ENCODE data around the gene SARS2.
"Not testable (repeated sequence)": the region's sequence is repeated elsewhere in the genome, so short reads cannot be mapped to it uniquely, and the experiment has no call there.

Gene SARS2

DNA sequence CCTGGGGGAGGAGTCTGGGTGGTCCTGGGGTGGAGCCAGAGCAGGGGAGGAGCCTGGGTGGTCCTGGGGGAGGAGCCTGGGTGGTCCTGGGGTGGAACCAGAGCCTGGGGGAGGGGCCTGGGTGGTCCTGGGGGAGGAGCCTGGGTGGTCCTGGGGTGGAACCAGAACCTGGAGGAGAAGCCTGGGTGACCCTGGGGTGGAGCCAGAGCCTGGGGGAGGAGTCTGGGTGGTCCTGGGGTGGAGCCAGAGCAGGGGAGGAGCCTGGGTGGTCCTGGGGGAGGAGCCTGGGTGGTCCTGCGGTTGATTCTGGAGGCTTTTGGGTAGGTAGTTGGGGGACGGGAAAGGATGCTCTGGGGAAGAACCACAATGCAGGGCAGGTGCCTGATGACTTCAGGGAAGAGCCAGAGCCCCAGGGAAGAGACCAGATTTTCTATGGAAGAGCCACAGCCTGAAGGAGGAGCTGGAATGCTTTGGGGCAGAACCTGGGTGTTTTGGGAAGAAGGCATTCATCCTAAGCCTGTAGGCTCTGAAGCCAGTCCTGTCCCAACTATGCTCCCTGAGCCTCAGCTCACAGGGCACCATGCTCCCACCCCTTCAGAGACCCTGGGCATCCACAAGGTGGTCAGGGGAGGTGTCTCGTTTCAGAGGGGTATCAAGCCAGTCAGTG, 15.1 kb upstream of the SARS2 start:
- H3K4me1 ChIP-seq (ENCODE audit: control insufficient read depth, insufficient read depth, low read length) = peaks cover 8% of the 10 kb centered on the region
- H3K27ac ChIP-seq (ENCODE audit: low read length) = no peak overlapping the region
- no CpG with 5 or more reads among the region's 3 CpGs for WGBS (ENCODE audit: insufficient coverage, insufficient read length)
- H3K27me3 ChIP-seq (ENCODE audit: control insufficient read depth, insufficient read depth, low read length) = no peaks in the 10 kb centered on the region
- peaks cover 3% of the 10 kb centered on the region for H3K36me3 ChIP-seq (ENCODE audit: control insufficient read depth, insufficient read depth, low read length)
- no peaks in the 10 kb centered on the region for H3K9me3 ChIP-seq (ENCODE audit: control insufficient read depth, insufficient read depth, low read length)
- no peak for DNase-seq (ENCODE audit: low read depth, low spot score)
- H3K4me3 ChIP-seq (ENCODE audit: low read length) = no peak overlapping the region

DNA sequence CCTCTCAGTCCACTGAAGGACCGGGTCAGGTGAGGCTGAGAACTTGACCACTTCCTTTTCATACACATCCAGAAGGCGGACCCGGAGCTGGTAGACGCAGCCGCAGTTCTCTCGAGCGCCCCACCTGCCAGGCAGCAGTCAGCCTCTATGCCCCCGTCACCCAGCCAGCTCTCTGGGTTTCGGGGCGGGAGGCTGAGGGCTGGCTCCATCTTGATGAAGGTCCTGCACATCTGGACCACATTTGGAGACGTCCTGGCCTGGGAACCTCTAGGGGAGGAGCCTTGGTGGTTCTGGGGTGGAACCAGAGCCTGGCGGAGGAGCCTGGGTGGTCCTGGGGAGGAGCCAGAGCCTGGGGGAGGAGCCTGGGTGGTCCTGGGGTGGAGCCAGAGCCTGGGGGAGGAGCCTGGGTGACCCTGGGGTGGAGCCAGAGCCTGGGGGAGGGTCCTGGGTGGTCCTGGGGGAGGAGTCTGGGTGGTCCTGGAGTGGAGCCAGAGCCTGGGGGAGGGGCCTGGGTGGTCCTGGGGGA, 14.5 kb upstream of the SARS2 start:
- no CpG with 5 or more reads among the region's 12 CpGs for WGBS (ENCODE audit: insufficient coverage, insufficient read length)

DNA sequence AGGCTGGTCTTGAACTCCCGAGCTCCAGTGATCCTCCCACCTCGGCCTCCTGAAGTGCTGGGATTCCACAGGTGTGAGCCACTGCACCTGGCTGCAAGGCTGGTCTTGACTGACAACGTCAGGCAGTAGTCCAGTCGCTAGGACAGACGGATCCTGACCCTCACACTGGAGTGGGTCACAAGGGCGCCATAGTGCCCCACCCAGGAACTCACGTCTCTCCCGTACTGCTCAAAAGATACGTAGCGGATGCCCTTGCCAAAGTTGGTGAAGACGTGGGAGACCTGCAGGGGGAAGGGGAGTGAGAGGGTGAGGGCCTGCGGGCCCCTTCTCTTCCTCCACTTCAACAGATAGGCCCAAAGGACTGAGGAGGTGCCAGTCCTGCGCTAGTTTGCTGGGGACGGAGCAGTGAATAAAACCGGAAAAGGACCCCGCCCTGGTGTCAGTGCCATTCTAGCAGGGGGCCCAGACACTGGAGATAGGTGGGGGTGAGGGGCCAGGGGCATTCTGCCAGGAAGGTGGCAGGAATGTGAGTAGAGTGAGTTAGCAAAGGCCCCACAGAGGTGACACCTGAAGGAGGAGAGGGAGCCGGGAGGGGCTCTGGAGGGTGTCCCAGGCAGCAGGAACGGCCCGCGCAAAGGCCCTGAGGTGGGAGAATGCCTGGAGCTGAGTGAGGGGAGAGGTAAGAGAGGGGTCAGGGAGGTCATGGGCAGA, 12.1 kb upstream of the SARS2 start:
- DNase-seq (ENCODE audit: low read depth, low spot score) = no peak
- Histone ChIP-seq H3K9me3 (ENCODE audit: control insufficient read depth, insufficient read depth, low read length) (no peaks in the 10 kb centered on the region), H3K36me3 (ENCODE audit: control insufficient read depth, insufficient read depth, low read length) (peaks cover 3% of the 10 kb centered on the region), H3K27ac (ENCODE audit: low read length) (no peak overlapping the region), H3K4me1 (ENCODE audit: control insufficient read depth, insufficient read depth, low read length) (peaks cover 2% of the 10 kb centered on the region; the same call in 1 of the 2 replicates), H3K4me3 (ENCODE audit: low read length) (no peak overlapping the region), H3K27me3 (ENCODE audit: control insufficient read depth, insufficient read depth, low read length) (no peaks in the 10 kb centered on the region)
- no CpG with 5 or more reads among the region's 20 CpGs for WGBS (ENCODE audit: insufficient coverage, insufficient read length)

More for the DNA sequence above, 14.5 kb upstream of the SARS2 start:
- H3K4me3 ChIP-seq (ENCODE audit: low read length) = no peak overlapping the region
- H3K27me3 ChIP-seq (ENCODE audit: control insufficient read depth, insufficient read depth, low read length) = no peaks in the 10 kb centered on the region
- H3K27ac ChIP-seq (ENCODE audit: low read length) = no peak overlapping the region
- no peaks in the 10 kb centered on the region for H3K9me3 ChIP-seq (ENCODE audit: control insufficient read depth, insufficient read depth, low read length)
- H3K4me1 ChIP-seq (ENCODE audit: control insufficient read depth, insufficient read depth, low read length) = peaks cover 4% of the 10 kb centered on the region
- no peak for DNase-seq (ENCODE audit: low read depth, low spot score)
- peaks cover 3% of the 10 kb centered on the region for H3K36me3 ChIP-seq (ENCODE audit: control insufficient read depth, insufficient read depth, low read length)

DNA sequence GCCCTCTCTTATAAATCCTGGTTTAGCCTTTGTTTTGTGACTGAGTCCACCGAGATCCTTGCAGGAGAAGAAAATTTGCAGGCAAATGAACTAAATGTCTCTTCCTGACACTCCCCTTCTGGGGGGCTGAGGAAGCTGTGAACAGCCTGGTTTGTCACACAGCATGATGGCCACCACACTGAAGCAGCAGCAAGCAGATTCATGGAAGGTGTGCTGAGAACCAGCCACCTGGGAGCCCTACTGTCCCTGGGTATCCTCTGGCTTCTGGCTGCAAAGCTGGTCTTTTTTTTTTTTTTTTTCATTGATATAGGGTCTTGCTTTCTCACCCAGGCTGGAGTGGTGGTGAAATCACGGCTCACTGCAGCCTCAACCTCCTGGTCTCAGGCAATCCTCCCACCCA, 11.4 kb upstream of the SARS2 start:
- no CpG with 5 or more reads among the region's 2 CpGs for WGBS (ENCODE audit: insufficient coverage, insufficient read length)
- Histone ChIP-seq H3K36me3 (ENCODE audit: control insufficient read depth, insufficient read depth, low read length) (peaks cover 3% of the 10 kb centered on the region), H3K4me1 (ENCODE audit: control insufficient read depth, insufficient read depth, low read length) (peaks cover 2% of the 10 kb centered on the region; the same call in 1 of the 2 replicates), H3K4me3 (ENCODE audit: low read length) (no peak overlapping the region), H3K9me3 (ENCODE audit: control insufficient read depth, insufficient read depth, low read length) (no peaks in the 10 kb centered on the region), H3K27me3 (ENCODE audit: control insufficient read depth, insufficient read depth, low read length) (no peaks in the 10 kb centered on the region), H3K27ac (ENCODE audit: low read length) (no peak overlapping the region)
- no peak for DNase-seq (ENCODE audit: low read depth, low spot score)

DNA sequence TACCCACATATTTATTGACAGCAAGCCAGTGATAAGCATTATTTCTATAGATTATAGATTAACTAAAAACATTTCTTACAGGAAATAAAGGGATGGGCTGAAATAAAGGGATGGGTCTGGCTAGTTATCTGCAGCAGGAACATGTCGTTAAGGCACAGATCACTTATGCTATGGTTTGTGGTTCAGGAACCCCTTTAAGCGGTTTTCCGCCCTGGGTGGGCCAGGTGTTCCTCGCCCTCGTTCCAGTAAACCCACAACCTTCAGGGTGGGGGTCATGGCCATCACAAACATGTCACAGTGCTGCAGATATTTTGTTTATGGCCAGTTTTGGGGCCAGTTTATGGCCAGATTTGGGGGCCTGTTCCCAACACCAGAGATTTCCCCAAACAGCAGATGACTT, 10.9 kb upstream of the SARS2 start:
- H3K9me3 ChIP-seq (ENCODE audit: control insufficient read depth, insufficient read depth, low read length); H3K27ac ChIP-seq (ENCODE audit: low read length); DNase-seq (ENCODE audit: low read depth, low spot score); H3K36me3 ChIP-seq (ENCODE audit: control insufficient read depth, insufficient read depth, low read length); H3K4me3 ChIP-seq (ENCODE audit: low read length); H3K4me1 ChIP-seq (ENCODE audit: control insufficient read depth, insufficient read depth, low read length); H3K27me3 ChIP-seq (ENCODE audit: control insufficient read depth, insufficient read depth, low read length): not testable (repeated sequence)
- WGBS (ENCODE audit: insufficient coverage, insufficient read length) = no CpG with 5 or more reads among the region's 5 CpGs

DNA sequence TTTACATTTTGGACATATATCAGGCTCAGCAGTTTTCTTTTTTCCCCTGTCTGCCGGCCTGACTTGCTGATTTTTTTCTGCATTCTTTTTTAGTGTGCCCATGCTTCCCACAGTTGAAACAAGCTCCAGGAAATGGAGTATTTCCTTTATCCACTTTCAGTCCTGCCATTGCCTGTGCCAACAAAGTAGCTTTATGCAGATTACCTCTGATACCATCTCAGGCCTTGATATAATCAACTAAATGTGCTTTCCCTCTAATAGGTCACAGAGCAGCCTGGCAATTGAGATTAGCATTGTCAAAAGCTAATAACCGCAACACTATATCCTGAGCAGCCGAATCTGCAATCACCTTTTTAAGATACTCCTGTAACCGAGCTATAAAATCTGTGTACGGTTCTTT, 9.4 kb upstream of the SARS2 start:
- Histone ChIP-seq H3K36me3 (ENCODE audit: control insufficient read depth, insufficient read depth, low read length) (peaks cover 2% of the 10 kb centered on the region), H3K4me1 (ENCODE audit: control insufficient read depth, insufficient read depth, low read length) (peaks cover 2% of the 10 kb centered on the region; the same call in 1 of the 2 replicates), H3K9me3 (ENCODE audit: control insufficient read depth, insufficient read depth, low read length) (no peaks in the 10 kb centered on the region; the same call in 1 of the 2 replicates), H3K4me3 (ENCODE audit: low read length) (no peak overlapping the region), H3K27me3 (ENCODE audit: control insufficient read depth, insufficient read depth, low read length) (no peaks in the 10 kb centered on the region), H3K27ac (ENCODE audit: low read length) (no peak overlapping the region)
- no peak for DNase-seq (ENCODE audit: low read depth, low spot score)
- WGBS (ENCODE audit: insufficient coverage, insufficient read length) = no CpG with 5 or more reads among the region's 5 CpGs

DNA sequence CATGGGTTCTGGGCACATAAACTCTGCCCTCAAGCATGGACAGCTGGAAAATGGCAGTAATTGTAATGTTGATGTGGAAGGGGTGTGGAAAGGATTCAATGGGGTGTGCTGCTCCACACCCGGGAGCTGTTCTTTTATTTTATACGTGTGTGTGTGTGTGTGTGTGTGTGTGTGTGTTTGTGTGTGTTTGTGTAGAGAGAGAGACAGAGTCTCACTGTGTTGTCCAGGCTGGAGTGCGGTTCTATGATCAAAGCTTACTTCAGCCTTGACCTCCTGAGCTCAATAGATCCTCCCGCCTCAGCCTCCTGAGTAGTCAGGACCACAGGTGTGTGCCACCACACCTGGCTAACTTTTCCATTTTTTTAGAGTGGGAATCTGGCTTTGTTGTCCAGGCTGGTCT, 3.0 kb upstream of the SARS2 start:
- Histone ChIP-seq H3K27ac (ENCODE audit: low read length) (no peak overlapping the region), H3K27me3 (ENCODE audit: control insufficient read depth, insufficient read depth, low read length) (no peaks in the 10 kb centered on the region), H3K36me3 (ENCODE audit: control insufficient read depth, insufficient read depth, low read length) (peaks cover 12% of the 10 kb centered on the region), H3K4me1 (ENCODE audit: control insufficient read depth, insufficient read depth, low read length) (no peaks in the 10 kb centered on the region; the same call in 1 of the 2 replicates), H3K9me3 (ENCODE audit: control insufficient read depth, insufficient read depth, low read length) (no peaks in the 10 kb centered on the region; the same call in 1 of the 2 replicates), H3K4me3 (ENCODE audit: low read length) (no peak overlapping the region)
- no peak for DNase-seq (ENCODE audit: low read depth, low spot score)
- WGBS (ENCODE audit: insufficient coverage, insufficient read length) = no CpG with 5 or more reads among the region's 4 CpGs

DNA sequence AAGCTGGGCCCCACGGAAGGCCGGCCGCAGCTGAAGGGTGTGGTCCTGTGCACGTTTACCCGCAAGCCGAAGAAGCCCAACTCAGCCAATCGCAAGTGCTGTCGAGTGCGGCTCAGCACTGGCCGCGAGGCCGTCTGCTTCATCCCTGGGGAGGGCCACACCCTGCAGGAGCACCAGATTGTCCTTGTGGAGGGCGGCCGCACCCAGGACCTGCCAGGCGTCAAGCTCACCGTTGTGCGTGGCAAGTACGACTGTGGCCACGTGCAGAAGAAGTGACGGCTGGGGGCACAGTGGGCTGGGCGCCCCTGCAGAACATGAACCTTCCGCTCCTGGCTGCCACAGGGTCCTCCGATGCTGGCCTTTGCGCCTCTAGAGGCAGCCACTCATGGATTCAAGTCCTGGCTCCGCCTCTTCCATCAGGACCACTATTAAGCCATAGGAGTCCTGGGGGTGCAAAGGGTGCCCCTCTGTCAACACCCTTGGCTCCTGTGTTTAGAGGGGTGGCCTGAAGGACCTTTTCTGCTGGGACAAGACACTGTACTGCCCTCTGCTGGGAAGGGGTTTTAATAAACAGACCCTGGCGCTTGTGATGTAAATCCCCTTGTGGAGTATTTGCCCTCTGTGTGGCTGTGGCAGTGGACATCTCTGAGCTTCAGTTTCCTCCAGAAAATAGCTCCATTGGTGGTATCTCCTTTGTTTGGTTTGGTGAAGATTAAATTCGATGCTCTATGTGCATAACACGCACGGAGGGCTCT, 2.0 kb upstream of the SARS2 start:
- Histone ChIP-seq H3K27me3 (ENCODE audit: control insufficient read depth, insufficient read depth, low read length) (no peaks in the 10 kb centered on the region), H3K9me3 (ENCODE audit: control insufficient read depth, insufficient read depth, low read length) (no peaks in the 10 kb centered on the region; the same call in 1 of the 2 replicates), H3K27ac (ENCODE audit: low read length) (no peak overlapping the region), H3K36me3 (ENCODE audit: control insufficient read depth, insufficient read depth, low read length) (peaks cover 12% of the 10 kb centered on the region), H3K4me3 (ENCODE audit: low read length) (no peak overlapping the region), H3K4me1 (ENCODE audit: control insufficient read depth, insufficient read depth, low read length) (no peaks in the 10 kb centered on the region; the same call in 1 of the 2 replicates)
- DNase-seq (ENCODE audit: low read depth, low spot score) = no peak
- WGBS (ENCODE audit: insufficient coverage, insufficient read length) = no CpG with 5 or more reads among the region's 29 CpGs

DNA sequence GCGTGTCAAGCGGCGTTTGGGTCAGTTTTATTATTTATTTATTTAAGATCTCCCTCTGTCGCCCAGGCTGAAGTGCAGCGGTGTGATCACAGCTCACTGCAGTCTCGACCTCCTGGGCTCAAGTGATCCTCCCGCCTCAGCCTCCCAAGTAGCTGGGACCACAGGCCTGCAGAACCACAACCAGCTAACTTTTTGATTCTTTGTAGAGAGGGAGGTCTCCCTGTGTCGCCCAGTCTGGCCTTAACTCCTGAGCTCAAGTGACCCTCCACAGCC, 894 bp upstream of the SARS2 start:
- WGBS (ENCODE audit: insufficient coverage, insufficient read length) = no CpG with 5 or more reads among the region's 8 CpGs
- H3K4me3 ChIP-seq (ENCODE audit: low read length) = peak overlapping the region; percentile 75
- no peak for DNase-seq (ENCODE audit: low read depth, low spot score)
- no peak overlapping the region for H3K27ac ChIP-seq (ENCODE audit: low read length)
- H3K9me3 ChIP-seq (ENCODE audit: control insufficient read depth, insufficient read depth, low read length) = no peaks in the 10 kb centered on the region; the same call in 1 of the 2 replicates
- no peaks in the 10 kb centered on the region; the same call in 1 of the 2 replicates for H3K4me1 ChIP-seq (ENCODE audit: control insufficient read depth, insufficient read depth, low read length)
- H3K36me3 ChIP-seq (ENCODE audit: control insufficient read depth, insufficient read depth, low read length) = peaks cover 12% of the 10 kb centered on the region
- no peaks in the 10 kb centered on the region for H3K27me3 ChIP-seq (ENCODE audit: control insufficient read depth, insufficient read depth, low read length)

DNA sequence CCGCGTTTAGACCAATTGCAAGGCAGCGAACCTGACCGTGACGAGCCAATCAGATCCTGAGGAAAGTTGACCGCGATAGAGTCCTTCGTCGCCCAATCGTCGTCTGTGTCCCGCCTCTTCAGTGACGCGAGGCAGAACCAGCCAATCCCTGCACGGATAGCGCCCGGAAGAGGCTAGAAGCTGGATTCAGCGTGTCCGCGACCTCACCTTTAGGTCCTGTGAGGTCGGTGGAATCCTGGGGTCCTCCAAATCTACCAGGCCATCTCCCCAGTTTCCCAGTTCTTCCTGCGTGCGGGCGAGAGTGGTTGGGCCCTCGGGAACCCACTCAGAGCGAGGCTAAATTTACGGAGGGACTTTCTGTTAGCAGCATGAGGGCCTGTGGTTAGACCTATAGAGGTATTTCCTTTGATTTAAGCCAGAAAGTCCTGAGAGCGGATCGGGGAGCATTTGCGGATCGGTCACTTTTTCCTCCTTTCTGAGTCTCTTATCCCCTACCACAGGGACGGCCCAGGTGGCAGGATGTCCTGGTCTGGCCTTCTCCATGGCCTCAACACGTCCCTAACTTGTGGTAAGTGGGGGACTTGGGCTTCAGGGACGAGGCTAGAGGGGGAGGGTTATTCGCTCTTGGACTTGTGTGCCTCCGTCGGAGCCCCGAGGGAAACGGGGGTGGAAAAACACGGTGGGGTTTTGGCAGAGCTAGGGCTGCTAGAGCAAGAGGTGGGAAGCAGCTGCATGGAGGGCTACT, 385 bp upstream of the SARS2 start, which contains the start of gene MRPS12:
Gene MRPS12 (plus strand): TSS at position 169 of the 745 bp plus-strand sequence. CDS start 351 bp downstream, at position 520.
- Histone ChIP-seq H3K4me3 (ENCODE audit: low read length) (peak within 1 kb of the TSS; percentile 75), H3K27me3 (ENCODE audit: control insufficient read depth, insufficient read depth, low read length) (no peaks in the 10 kb centered on the region), H3K36me3 (ENCODE audit: control insufficient read depth, insufficient read depth, low read length) (peaks cover 15% of the 10 kb centered on the region), H3K27ac (ENCODE audit: low read length) (no peak within 1 kb of the TSS), H3K4me1 (ENCODE audit: control insufficient read depth, insufficient read depth, low read length) (no peaks in the 10 kb centered on the region; the same call in 1 of the 2 replicates), H3K9me3 (ENCODE audit: control insufficient read depth, insufficient read depth, low read length) (no peaks in the 10 kb centered on the region; the same call in 1 of the 2 replicates)
- DNase-seq (ENCODE audit: low read depth, low spot score) = peak; percentile 100
- no CpG with 5 or more reads among the region's 40 CpGs for WGBS (ENCODE audit: insufficient coverage, insufficient read length)

Measured in iPS DF 6.9 (cell line).